OCI-LY7 (cell line): ENCODE measurements around the gene APC. TPM values are rescaled to one million over a fixed set of nuclear protein-coding genes. Genes with fewer than 3 reads are reported as not detected.

Experiments used
- BruUV-seq: library from RNA; stranded (reverse); fragments of 400-500 nt; replicated peaks from 2 replicates; lab custom pipeline; 2021; lab: Mats Ljungman, UMichigan
- CTCF ChIA-PET: fragments of 300-600 bp; sonication (Branson Sonifier 250); formaldehyde crosslinking; loops from one replicate; lab custom pipeline; 2022; ENCODE audit warnings: antibody characterized with exemption; ENCODE audit not compliant: unreplicated experiment; lab: Charles Lee
- POLR2A ChIA-PET: fragments of 300-600 bp; sonication (Branson Sonifier 250); formaldehyde crosslinking; loops from one replicate; lab custom pipeline; 2022; ENCODE audit warnings: antibody characterized with exemption; lab: Charles Lee
- DNase-seq: peaks from one replicate; pipeline ENCODE4 v3.0.0-alpha.2; 2015; ENCODE audit warnings: low spot score
- H2AFZ ChIP-seq: fragments of 200-600 bp; sonication (generic), shearing (Covaris generic); 2 replicates; pipeline ENCODE4 v1.6.1; 2014; ENCODE audit warnings: mild to moderate bottlenecking, antibody characterized with exemption, low read length, moderate library complexity
- H3K27ac ChIP-seq: fragments of 200-600 bp; sonication (generic); 2 replicates; pipeline ENCODE4 v1.5.1; 2014; ENCODE audit warnings: mixed run types, low read depth, mild to moderate bottlenecking, moderate library complexity, low read length, inconsistent platforms; ENCODE audit not compliant: poor library complexity, severe bottlenecking
- H3K36me3 ChIP-seq: fragments of 200-600 bp; sonication (generic); 2 replicates; pipeline ENCODE4 v1.6.1; 2014; ENCODE audit warnings: mild to moderate bottlenecking, antibody characterized with exemption, low read length, moderate library complexity, mixed read lengths; ENCODE audit not compliant: insufficient read depth
- H3K4me1 ChIP-seq: fragments of 200-600 bp; sonication (generic); 2 replicates; pipeline ENCODE4 v1.5.1; 2014; ENCODE audit warnings: mild to moderate bottlenecking, low read length; ENCODE audit not compliant: insufficient read depth, poor library complexity, severe bottlenecking
- H3K4me2 ChIP-seq: fragments of 200-600 bp; sonication (generic); 2 replicates; pipeline ENCODE4 v1.6.1; 2014; ENCODE audit warnings: mild to moderate bottlenecking, low read length
- H3K4me3 ChIP-seq: fragments of 200-600 bp; sonication (generic); 2 replicates; pipeline ENCODE4 v1.5.1; 2014; ENCODE audit warnings: mild to moderate bottlenecking, low read depth, low read length; ENCODE audit not compliant: poor library complexity, severe bottlenecking
- H3K79me2 ChIP-seq: fragments of 200-600 bp; sonication (generic); 2 replicates; pipeline ENCODE4 v1.6.1; 2016; ENCODE audit warnings: low read depth, mild to moderate bottlenecking, low read length, moderate library complexity, mixed read lengths; ENCODE audit not compliant: insufficient read depth
- H3K9me2 ChIP-seq: fragments of 200-600 bp; sonication (generic); 2 replicates; pipeline ENCODE4 v1.6.1; 2016; ENCODE audit warnings: mild to moderate bottlenecking, low read length, mixed read lengths; ENCODE audit not compliant: insufficient read depth
- H3K9me3 ChIP-seq: fragments of 200-600 bp; sonication (generic); 2 replicates; pipeline ENCODE4 v1.6.1; 2014; ENCODE audit warnings: mild to moderate bottlenecking, mixed run types, low read length, mixed read lengths
- H4K20me1 ChIP-seq: fragments of 200-600 bp; sonication (generic); 2 replicates; pipeline ENCODE4 v1.6.1; 2014; ENCODE audit warnings: mild to moderate bottlenecking, antibody characterized with exemption, low read length, moderate library complexity, mixed read lengths; ENCODE audit not compliant: insufficient read depth
- EZH2phosphoT487 ChIP-seq: fragments of 200-600 bp; sonication (generic); IDR thresholded peaks from 2 replicates; pipeline ENCODE4 v1.6.1; 2018; ENCODE audit warnings: low read depth, borderline replicate concordance, mild to moderate bottlenecking, mixed run types, antibody characterized with exemption, low read length, moderate library complexity, mixed read lengths
- intact Hi-C: fragments of 100-400 bp; cut with micrococcal nuclease; formaldehyde crosslinking; loops from one replicate; pipeline ENCODE4 v1.10.0; 2022; ENCODE audit not compliant: unreplicated experiment
- total RNA-seq, 2 experiments: library from RNA; depleted of rRNA in 1 of 2; stranded (reverse); fragments of >200 nt in 1 of 2; shearing (Covaris generic) in 1 of 2; gene quantifications; 2 replicates each; pipeline ENCODE4 v1.2.3, GENCODE V29; 2014 to 2022
- TF ChIP-seq, protein P1 (sequence below): fragments of 200-600 bp; sonication (generic); conservative IDR thresholded peaks from 2 replicates; pipeline ENCODE4 v1.5.1; 2014; ENCODE audit warnings: mild to moderate bottlenecking, antibody characterized with exemption, low read length, moderate library complexity, mixed read lengths

APC gene
- total RNA-seq, 2 experiments from 2014 or later: 33.1 to 34.8 TPM

DNA sequence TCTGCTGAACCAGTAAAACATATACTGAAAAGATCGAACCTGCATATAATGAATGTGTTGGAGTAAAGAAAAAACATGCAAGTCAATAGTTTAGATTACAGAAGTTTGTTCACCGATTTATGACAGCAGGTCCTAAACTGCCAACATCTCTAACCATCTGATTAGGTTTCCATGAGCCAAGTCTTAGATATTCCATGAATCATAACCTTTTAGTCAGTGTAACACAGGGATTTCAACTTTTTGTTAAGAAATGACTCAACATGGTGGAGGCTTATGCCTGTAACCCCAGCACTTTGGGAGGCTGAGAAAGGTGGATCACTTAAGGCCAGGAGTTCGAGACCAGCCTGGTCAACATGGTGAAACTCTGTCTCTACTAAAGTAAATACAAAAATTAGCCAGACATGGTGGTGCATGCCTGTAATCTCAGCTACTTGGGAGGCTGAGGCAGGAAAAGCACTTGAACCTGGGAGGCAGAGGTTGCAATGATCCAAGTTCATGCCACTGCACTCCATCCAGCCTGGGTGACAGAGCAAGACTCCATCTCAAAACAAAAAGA, 38.7 kb downstream of the APC start:
- no TSS peak for BruUV-seq
- no peaks in the 10 kb centered on the region for H4K20me1 ChIP-seq
- POLR2A ChIA-PET: no interaction called here
- H2AFZ ChIP-seq: no peak overlapping the region
- no peak for TF ChIP-seq EZH2phosphoT487
- TF ChIP-seq, protein P1, sequence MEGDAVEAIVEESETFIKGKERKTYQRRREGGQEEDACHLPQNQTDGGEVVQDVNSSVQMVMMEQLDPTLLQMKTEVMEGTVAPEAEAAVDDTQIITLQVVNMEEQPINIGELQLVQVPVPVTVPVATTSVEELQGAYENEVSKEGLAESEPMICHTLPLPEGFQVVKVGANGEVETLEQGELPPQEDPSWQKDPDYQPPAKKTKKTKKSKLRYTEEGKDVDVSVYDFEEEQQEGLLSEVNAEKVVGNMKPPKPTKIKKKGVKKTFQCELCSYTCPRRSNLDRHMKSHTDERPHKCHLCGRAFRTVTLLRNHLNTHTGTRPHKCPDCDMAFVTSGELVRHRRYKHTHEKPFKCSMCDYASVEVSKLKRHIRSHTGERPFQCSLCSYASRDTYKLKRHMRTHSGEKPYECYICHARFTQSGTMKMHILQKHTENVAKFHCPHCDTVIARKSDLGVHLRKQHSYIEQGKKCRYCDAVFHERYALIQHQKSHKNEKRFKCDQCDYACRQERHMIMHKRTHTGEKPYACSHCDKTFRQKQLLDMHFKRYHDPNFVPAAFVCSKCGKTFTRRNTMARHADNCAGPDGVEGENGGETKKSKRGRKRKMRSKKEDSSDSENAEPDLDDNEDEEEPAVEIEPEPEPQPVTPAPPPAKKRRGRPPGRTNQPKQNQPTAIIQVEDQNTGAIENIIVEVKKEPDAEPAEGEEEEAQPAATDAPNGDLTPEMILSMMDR: no peak
- no peaks in the 10 kb centered on the region for H3K79me2 ChIP-seq
- H3K4me3 ChIP-seq: no peak overlapping the region
- H3K9me3 ChIP-seq: no peaks in the 10 kb centered on the region
- peaks cover 59% of the 10 kb centered on the region for H3K36me3 ChIP-seq
- no peak for DNase-seq
- H3K9me2 ChIP-seq: no peaks in the 10 kb centered on the region
- H3K4me1 ChIP-seq: no peaks in the 10 kb centered on the region
- no peak overlapping the region for H3K27ac ChIP-seq
- intact Hi-C loops: no loop called here
- CTCF ChIA-PET: no interaction called here
- no peak overlapping the region for H3K4me2 ChIP-seq

DNA sequence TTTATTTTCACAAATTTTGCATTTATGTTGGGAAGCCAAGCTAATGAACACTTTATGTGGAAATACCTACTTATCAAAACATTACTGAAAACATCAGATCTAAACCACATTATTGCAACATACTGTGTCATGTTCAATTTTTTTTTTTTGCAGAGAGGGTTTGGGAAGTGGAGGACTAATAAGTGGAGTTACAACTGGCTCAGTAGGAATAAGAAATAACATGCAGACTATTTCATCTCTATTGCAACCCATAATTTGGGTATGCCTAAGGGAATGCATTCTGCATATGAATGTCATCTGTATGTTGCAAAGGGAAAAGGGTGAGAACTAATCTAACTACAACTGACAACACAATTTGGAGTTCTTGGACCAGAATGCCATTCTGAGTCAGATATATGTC, 41.8 kb downstream of the APC start:
- ChIA-PET CTCF (no interaction called here), POLR2A (interaction anchor here (0.6 to 1.4 kb wide), 8 partner anchors 8 to 465 kb away, joined by 3 to 8 read pairs (median 3); no protein-coding TSS in a partner anchor)
- Histone ChIP-seq H2AFZ (no peak overlapping the region), H4K20me1 (no peaks in the 10 kb centered on the region), H3K36me3 (peaks cover 42% of the 10 kb centered on the region), H3K4me2 (no peak overlapping the region), H3K4me3 (no peak overlapping the region), H3K9me2 (no peaks in the 10 kb centered on the region), H3K4me1 (no peaks in the 10 kb centered on the region), H3K79me2 (no peaks in the 10 kb centered on the region), H3K27ac (no peak overlapping the region), H3K9me3 (no peaks in the 10 kb centered on the region)
- no TSS peak for BruUV-seq
- TF ChIP-seq, protein P1: no peak
- no peak for TF ChIP-seq EZH2phosphoT487
- DNase-seq: no peak
- intact Hi-C loops: no loop called here

DNA sequence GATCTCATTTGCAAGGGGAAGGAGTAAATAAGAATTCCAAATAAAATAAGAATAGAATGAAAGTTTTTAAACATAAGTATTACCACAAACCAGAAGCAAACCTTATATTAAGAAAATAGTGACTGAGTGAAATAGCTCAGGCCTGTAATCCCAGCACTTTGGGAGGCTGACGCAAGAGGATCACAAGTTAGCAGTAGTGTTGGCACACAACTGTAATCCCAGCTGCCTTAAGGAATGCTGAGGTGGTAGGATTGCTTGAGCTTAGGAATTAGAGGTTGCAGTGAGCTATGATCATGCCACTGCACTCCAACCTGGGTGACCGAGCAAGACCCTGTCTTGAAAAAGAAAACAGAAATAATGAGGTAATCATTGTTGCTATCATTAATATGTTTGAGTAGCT, 47.0 kb downstream of the APC start:
- no peak overlapping the region for H3K27ac ChIP-seq
- no peak for TF ChIP-seq EZH2phosphoT487
- TF ChIP-seq, protein P1: no peak
- BruUV-seq: no TSS peak
- ChIA-PET POLR2A (interaction anchor here (0.6 to 0.7 kb wide), 2 partner anchors 10 to 694 kb away, joined by 3 read pairs; no protein-coding TSS in a partner anchor), CTCF (no interaction called here)
- H3K9me3 ChIP-seq: no peaks in the 10 kb centered on the region
- DNase-seq: no peak
- H3K4me2 ChIP-seq: no peak overlapping the region
- H4K20me1 ChIP-seq: no peaks in the 10 kb centered on the region
- no peaks in the 10 kb centered on the region for H3K79me2 ChIP-seq
- intact Hi-C loops: no loop called here
- H3K4me1 ChIP-seq: no peaks in the 10 kb centered on the region
- no peak overlapping the region for H3K4me3 ChIP-seq
- H2AFZ ChIP-seq: no peak overlapping the region
- H3K9me2 ChIP-seq: no peaks in the 10 kb centered on the region
- peaks cover 16% of the 10 kb centered on the region for H3K36me3 ChIP-seq
